Parathyroid adenoma (tissue), 2 donors: Measurements from ENCODE around the gene MTHFD1.

ENCODE experiments used
- H2AFZ ChIP-seq: fragments of 300-600 bp; sonication (generic); one replicate; pipeline ENCODE4 v1.7.0; 2017; ENCODE audit warnings: antibody characterized with exemption, mild to moderate bottlenecking
- H3K27ac ChIP-seq: fragments of 300-600 bp; sonication (generic); one replicate; pipeline ENCODE4 v1.7.0; 2017
- H3K27me3 ChIP-seq: fragments of 300-600 bp; sonication (generic); one replicate; pipeline ENCODE4 v1.7.0; 2017; ENCODE audit warnings: low read length; ENCODE audit not compliant: control insufficient read depth, insufficient read depth
- H3K36me3 ChIP-seq: fragments of 300-600 bp; sonication (generic); one replicate; pipeline ENCODE4 v1.7.0; 2017; ENCODE audit warnings: low read length; ENCODE audit not compliant: control insufficient read depth, insufficient read depth
- H3K4me1 ChIP-seq: fragments of 300-600 bp; sonication (generic); one replicate; pipeline ENCODE4 v1.7.0; 2017; ENCODE audit warnings: control low read depth
- H3K4me2 ChIP-seq: fragments of 300-600 bp; sonication (generic); one replicate; pipeline ENCODE4 v1.7.0; 2017; ENCODE audit warnings: low read length
- H3K4me3 ChIP-seq: fragments of 300-600 bp; sonication (generic); one replicate; pipeline ENCODE4 v1.7.0; 2017; ENCODE audit warnings: low read depth, low read length
- H3K79me2 ChIP-seq: fragments of 300-600 bp; sonication (generic); one replicate; pipeline ENCODE4 v1.7.0; 2017; ENCODE audit warnings: control low read depth
- H3K9ac ChIP-seq: fragments of 300-600 bp; sonication (generic); one replicate; pipeline ENCODE4 v1.7.0; 2017; ENCODE audit warnings: mild to moderate bottlenecking
- H3K9me3 ChIP-seq: fragments of 300-600 bp; sonication (generic); one replicate; pipeline ENCODE4 v1.7.0; 2017; ENCODE audit warnings: low read length; ENCODE audit not compliant: control insufficient read depth
- CTCF ChIP-seq: fragments of 300-600 bp; sonication (generic); IDR thresholded peaks from one replicate; pipeline ENCODE4 v1.7.0; 2017; ENCODE audit warnings: antibody characterized with exemption, mild to moderate bottlenecking
- donor health status: primary hyperparathyroidism.

MTHFD1 gene

GRCh38 chr14:64495252-64495651 lies 107.1 kb downstream of the MTHFD1 start:
- Histone ChIP-seq H3K79me2 (peaks cover 9% of the 10 kb centered on the region), H3K4me2 (no peak overlapping the region), H3K4me3 (no peak overlapping the region), H3K27me3 (no peaks in the 10 kb centered on the region), H2AFZ (no peak overlapping the region), H3K36me3 (no peaks in the 10 kb centered on the region), H3K4me1 (peaks cover 22% of the 10 kb centered on the region), H3K9ac (no peak overlapping the region), H3K27ac (no peak overlapping the region), H3K9me3 (no peaks in the 10 kb centered on the region)
- no peak for TF ChIP-seq CTCF

DNA sequence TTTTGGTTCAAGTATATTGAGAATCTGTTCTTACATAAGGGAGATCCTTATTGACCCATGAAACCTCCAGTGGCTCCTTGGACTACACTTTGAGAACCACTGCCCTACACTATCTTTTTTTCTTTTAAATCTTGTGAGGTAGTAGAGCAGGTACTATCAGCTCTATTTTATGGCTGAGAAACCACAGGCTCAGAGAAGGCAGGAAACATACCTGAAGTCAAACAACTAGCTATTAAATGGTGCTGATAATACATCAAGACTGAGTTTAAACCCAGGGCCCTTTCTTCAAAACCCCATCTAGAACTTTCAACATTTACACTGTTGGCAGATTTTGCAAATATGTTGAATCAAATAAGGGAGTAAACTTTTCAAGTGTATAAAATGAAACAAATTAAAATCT lies 108.6 kb downstream of the MTHFD1 start:
- no peak overlapping the region for H3K27ac ChIP-seq
- H3K27me3 ChIP-seq, result no peaks in the 10 kb centered on the region
- no peaks in the 10 kb centered on the region for H3K9me3 ChIP-seq
- H3K4me3 ChIP-seq, result no peak overlapping the region
- H3K79me2 ChIP-seq, result peaks cover 13% of the 10 kb centered on the region
- no peak for TF ChIP-seq CTCF
- H2AFZ ChIP-seq, result no peak overlapping the region
- H3K9ac ChIP-seq, result no peak overlapping the region
- H3K36me3 ChIP-seq, result no peaks in the 10 kb centered on the region
- H3K4me2 ChIP-seq, result no peak overlapping the region
- peaks cover 32% of the 10 kb centered on the region for H3K4me1 ChIP-seq

GRCh38 chr14:64500088-64500487 lies 111.9 kb downstream of the MTHFD1 start:
- no peak overlapping the region for H3K4me2 ChIP-seq
- H3K9ac ChIP-seq, result no peak overlapping the region
- no peak overlapping the region for H3K27ac ChIP-seq
- no peak for TF ChIP-seq CTCF
- no peaks in the 10 kb centered on the region for H3K36me3 ChIP-seq
- no peak overlapping the region for H2AFZ ChIP-seq
- H3K4me1 ChIP-seq, result peaks cover 29% of the 10 kb centered on the region
- no peaks in the 10 kb centered on the region for H3K9me3 ChIP-seq
- H3K4me3 ChIP-seq, result no peak overlapping the region
- H3K79me2 ChIP-seq, result peaks cover 14% of the 10 kb centered on the region
- H3K27me3 ChIP-seq, result no peaks in the 10 kb centered on the region

GRCh38 chr14:64501411-64502171 lies 113.4 kb downstream of the MTHFD1 start:
- no peak overlapping the region for H3K4me3 ChIP-seq
- peaks cover 25% of the 10 kb centered on the region for H3K79me2 ChIP-seq
- no peaks in the 10 kb centered on the region for H3K9me3 ChIP-seq
- no peaks in the 10 kb centered on the region for H3K36me3 ChIP-seq
- H3K27ac ChIP-seq, result peak overlapping the region; percentile 97
- H3K27me3 ChIP-seq, result no peaks in the 10 kb centered on the region
- H2AFZ ChIP-seq, result peak overlapping the region; percentile 67
- no peak overlapping the region for H3K9ac ChIP-seq
- H3K4me1 ChIP-seq, result peaks cover 29% of the 10 kb centered on the region
- no peak for TF ChIP-seq CTCF
- H3K4me2 ChIP-seq, result peak overlapping the region; percentile 93

GRCh38 chr14:64502456-64502855 lies 114.3 kb downstream of the MTHFD1 start:
- H3K79me2 ChIP-seq, result peaks cover 26% of the 10 kb centered on the region
- H3K4me3 ChIP-seq, result peak overlapping the region; percentile 89
- H2AFZ ChIP-seq, result peak overlapping the region; percentile 99
- peak overlapping the region; percentile 93 for H3K4me2 ChIP-seq
- no peaks in the 10 kb centered on the region for H3K27me3 ChIP-seq
- H3K9me3 ChIP-seq, result no peaks in the 10 kb centered on the region
- no peak overlapping the region for H3K9ac ChIP-seq
- H3K36me3 ChIP-seq, result no peaks in the 10 kb centered on the region
- no peak for TF ChIP-seq CTCF
- H3K4me1 ChIP-seq, result peaks cover 26% of the 10 kb centered on the region
- H3K27ac ChIP-seq, result peak overlapping the region; percentile 97
